HCT116 (cell line): ENCODE measurements around the gene ETS1.

Experiments used
- CEBPB ChIP-seq: IDR thresholded peaks from 2 replicates; pipeline ENCODE4 v1.6.1; 2012; ENCODE audit warnings: low read depth
- CTCF ChIP-seq, 3 experiments: fragments of 200-600 bp in 1 of 3; sonication (generic) in 1 of 3; IDR thresholded peaks in 2 of 3; conservative IDR thresholded peaks in 1 of 3; 2 replicates each; pipeline ENCODE4 v1.5.1; 2012 to 2017; ENCODE audit warnings: low read depth in 2 of 3, low read length in 2 of 3, antibody characterized with exemption in 1 of 3, borderline replicate concordance in 1 of 3, control low read depth in 1 of 3, mild to moderate bottlenecking in 1 of 3, mixed read lengths in 1 of 3, mixed run types in 1 of 3, moderate library complexity in 1 of 3; ENCODE audit not compliant: insufficient read depth in 1 of 3
- EGR1 ChIP-seq: IDR thresholded peaks from 2 replicates; pipeline ENCODE4 v1.6.1; 2012; ENCODE audit warnings: low read depth
- EZH2 ChIP-seq: fragments of 200-600 bp; sonication (generic); IDR thresholded peaks from 2 replicates; pipeline ENCODE4 v1.6.1; 2017; ENCODE audit warnings: antibody characterized with exemption, mixed run types
- MAX ChIP-seq: IDR thresholded peaks from 2 replicates; pipeline ENCODE4 v1.6.1; 2012
- POLR2A ChIP-seq: IDR thresholded peaks from 2 replicates; pipeline ENCODE4 v1.7.0; 2011; ENCODE audit warnings: borderline replicate concordance; ENCODE audit not compliant: insufficient read depth, insufficient read length; ENCODE audit errors: extremely low read depth
- POLR2AphosphoS5 ChIP-seq: IDR thresholded peaks from 2 replicates; pipeline ENCODE4 v1.6.1; 2011; ENCODE audit warnings: mild to moderate bottlenecking, low read depth, low read length, moderate library complexity
- RAD21 ChIP-seq: IDR thresholded peaks from 2 replicates; pipeline ENCODE4 v1.6.1; 2012; ENCODE audit warnings: low read depth, mild to moderate bottlenecking
- SP1 ChIP-seq: IDR thresholded peaks from 2 replicates; pipeline ENCODE4 v1.6.1; 2012; ENCODE audit warnings: low read depth
- ZNF274 ChIP-seq: fragments of 200-500 bp; sonication (Bioruptor generic); IDR thresholded peaks from 2 replicates; pipeline ENCODE4 v1.6.1; 2014; ENCODE audit warnings: mild to moderate bottlenecking, low read depth, low read length, inconsistent platforms
- TF ChIP-seq, protein P1 (sequence below): IDR thresholded peaks from 2 replicates; pipeline ENCODE4 v1.6.1; 2011; ENCODE audit warnings: mild to moderate bottlenecking, low read length, moderate library complexity; ENCODE audit not compliant: insufficient replicate concordance; ENCODE audit errors: extremely low read depth
- TF ChIP-seq, protein P2 (sequence below): IDR thresholded peaks from 2 replicates; pipeline ENCODE4 v1.6.1; 2012

GRCh38 chr11:128588093-128588492, 735 bp upstream of the ETS1 start:
- TF ChIP-seq POLR2A (no peak), SP1 (no peak), CEBPB (no peak), EGR1 (no peak), CTCF (IDR thresholded peaks at IDR 0.05 in 2 of 3, conservative IDR thresholded peaks at IDR 0.05 in 1 of 3; ENCODE audit: borderline replicate concordance in 1 of 3, insufficient read depth in 1 of 3, low read depth in 2 of 3, low read length in 2 of 3) (no peak), MAX (no peak), ZNF274 (no peak), EZH2 (no peak), RAD21 (no peak), POLR2AphosphoS5 (no peak)
- TF ChIP-seq, protein P1, sequence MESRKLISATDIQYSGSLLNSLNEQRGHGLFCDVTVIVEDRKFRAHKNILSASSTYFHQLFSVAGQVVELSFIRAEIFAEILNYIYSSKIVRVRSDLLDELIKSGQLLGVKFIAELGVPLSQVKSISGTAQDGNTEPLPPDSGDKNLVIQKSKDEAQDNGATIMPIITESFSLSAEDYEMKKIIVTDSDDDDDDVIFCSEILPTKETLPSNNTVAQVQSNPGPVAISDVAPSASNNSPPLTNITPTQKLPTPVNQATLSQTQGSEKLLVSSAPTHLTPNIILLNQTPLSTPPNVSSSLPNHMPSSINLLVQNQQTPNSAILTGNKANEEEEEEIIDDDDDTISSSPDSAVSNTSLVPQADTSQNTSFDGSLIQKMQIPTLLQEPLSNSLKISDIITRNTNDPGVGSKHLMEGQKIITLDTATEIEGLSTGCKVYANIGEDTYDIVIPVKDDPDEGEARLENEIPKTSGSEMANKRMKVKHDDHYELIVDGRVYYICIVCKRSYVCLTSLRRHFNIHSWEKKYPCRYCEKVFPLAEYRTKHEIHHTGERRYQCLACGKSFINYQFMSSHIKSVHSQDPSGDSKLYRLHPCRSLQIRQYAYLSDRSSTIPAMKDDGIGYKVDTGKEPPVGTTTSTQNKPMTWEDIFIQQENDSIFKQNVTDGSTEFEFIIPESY: no peak
- TF ChIP-seq, protein P2, sequence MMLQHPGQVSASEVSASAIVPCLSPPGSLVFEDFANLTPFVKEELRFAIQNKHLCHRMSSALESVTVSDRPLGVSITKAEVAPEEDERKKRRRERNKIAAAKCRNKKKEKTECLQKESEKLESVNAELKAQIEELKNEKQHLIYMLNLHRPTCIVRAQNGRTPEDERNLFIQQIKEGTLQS: no peak
